C4-2B (cell line): Measurements from ENCODE around the gene KCNK7.

Experiments
- CTCF ChIP-seq: fragments of 450-650 bp; conservative IDR thresholded peaks from 2 replicates; pipeline ENCODE4 v1.5.1; 2017; ENCODE audit warnings: mild to moderate bottlenecking
- ZFX ChIP-seq: fragments of 450-650 bp; IDR thresholded peaks from 2 replicates; pipeline ENCODE4 v1.6.1; 2017

GRCh38 chr11:65644837-65645236 lies 49.2 kb upstream of the KCNK7 start:
- TF ChIP-seq CTCF, result no peak
- TF ChIP-seq ZFX, result no peak
